ENCODE data around the gene ROBO1.
A peak's percentile ranks its signal among the peaks of the same experiment; 100 is the strongest.

ROBO1 gene

GRCh38 chr3:79761441-79761840 lies 6.4 kb downstream of the ROBO1 start:
- ATAC-seq (replicated peaks; ENCODE audit: extremely low read depth, poor library complexity, severe bottlenecking) (no peak), DNase-seq (ENCODE audit: low spot score in 2 of 2) (no peak)
- peaks cover 23% of the 10 kb centered on the region for H3K9me3 Mint-ChIP-seq
- H3K27ac Mint-ChIP-seq (ENCODE audit: low read depth), result no peak overlapping the region
- peaks cover 1% of the 10 kb centered on the region for H3K36me3 Mint-ChIP-seq (ENCODE audit: insufficient read depth)
- H3K4me1 Mint-ChIP-seq, result no peaks in the 10 kb centered on the region
- no peaks in the 10 kb centered on the region for H3K27me3 Mint-ChIP-seq
- no peak overlapping the region for H3K4me3 Mint-ChIP-seq

GRCh38 chr3:79751703-79752102 lies 16.1 kb downstream of the ROBO1 start:
- Mint-ChIP-seq H3K4me1 (no peaks in the 10 kb centered on the region), H3K36me3 (ENCODE audit: insufficient read depth) (no peaks in the 10 kb centered on the region), H3K4me3 (no peak overlapping the region), H3K9me3 (peaks cover 31% of the 10 kb centered on the region), H3K27ac (ENCODE audit: low read depth) (no peak overlapping the region), H3K27me3 (no peaks in the 10 kb centered on the region)
- DNase-seq (ENCODE audit: low spot score in 2 of 2), result no peak
- no peak for ATAC-seq (replicated peaks; ENCODE audit: extremely low read depth, poor library complexity, severe bottlenecking)

- no peaks in the 10 kb centered on the region for H3K36me3 Mint-ChIP-seq (ENCODE audit: insufficient read depth)
- no peak for DNase-seq (ENCODE audit: low spot score in 2 of 2)
- H3K4me1 Mint-ChIP-seq, result no peaks in the 10 kb centered on the region
- H3K27me3 Mint-ChIP-seq, result no peaks in the 10 kb centered on the region
- H3K4me3 Mint-ChIP-seq, result no peak overlapping the region
- H3K27ac Mint-ChIP-seq (ENCODE audit: low read depth), result no peak overlapping the region
- peaks cover 32% of the 10 kb centered on the region for H3K9me3 Mint-ChIP-seq
- ATAC-seq (replicated peaks; ENCODE audit: extremely low read depth, poor library complexity, severe bottlenecking), result no peak
Measured at GRCh38 chr3:79737530-79737929, 30.3 kb downstream of the ROBO1 start.

GRCh38 chr3:79729096-79729495 lies 38.7 kb downstream of the ROBO1 start:
- no peak overlapping the region for H3K27ac Mint-ChIP-seq (ENCODE audit: low read depth)
- DNase-seq (ENCODE audit: low spot score in 2 of 2) (no peak), ATAC-seq (replicated peaks; ENCODE audit: extremely low read depth, poor library complexity, severe bottlenecking) (no peak)
- no peaks in the 10 kb centered on the region for H3K27me3 Mint-ChIP-seq
- no peak overlapping the region for H3K4me3 Mint-ChIP-seq
- no peaks in the 10 kb centered on the region for H3K36me3 Mint-ChIP-seq (ENCODE audit: insufficient read depth)
- H3K9me3 Mint-ChIP-seq, result peaks cover 23% of the 10 kb centered on the region
- H3K4me1 Mint-ChIP-seq, result no peaks in the 10 kb centered on the region

GRCh38 chr3:79726786-79727185 lies 41.0 kb downstream of the ROBO1 start:
- H3K36me3 Mint-ChIP-seq (ENCODE audit: insufficient read depth), result no peaks in the 10 kb centered on the region
- no peak for DNase-seq (ENCODE audit: low spot score in 2 of 2)
- ATAC-seq (replicated peaks; ENCODE audit: extremely low read depth, poor library complexity, severe bottlenecking), result no peak
- no peak overlapping the region for H3K4me3 Mint-ChIP-seq
- peaks cover 10% of the 10 kb centered on the region for H3K9me3 Mint-ChIP-seq
- H3K27me3 Mint-ChIP-seq, result no peaks in the 10 kb centered on the region
- H3K27ac Mint-ChIP-seq (ENCODE audit: low read depth), result no peak overlapping the region
- H3K4me1 Mint-ChIP-seq, result no peaks in the 10 kb centered on the region

- H3K27ac Mint-ChIP-seq (ENCODE audit: low read depth), result no peak overlapping the region
- H3K9me3 Mint-ChIP-seq, result peaks cover 5% of the 10 kb centered on the region
- no peaks in the 10 kb centered on the region for H3K4me1 Mint-ChIP-seq
- H3K36me3 Mint-ChIP-seq (ENCODE audit: insufficient read depth), result no peaks in the 10 kb centered on the region
- no peak for ATAC-seq (replicated peaks; ENCODE audit: extremely low read depth, poor library complexity, severe bottlenecking)
- H3K4me3 Mint-ChIP-seq, result no peak overlapping the region
- H3K27me3 Mint-ChIP-seq, result no peaks in the 10 kb centered on the region
- no peak for DNase-seq (ENCODE audit: low spot score in 2 of 2)
Measured at GRCh38 chr3:79724206-79724605, 43.6 kb downstream of the ROBO1 start.

- Mint-ChIP-seq H3K27me3 (no peaks in the 10 kb centered on the region), H3K9me3 (peaks cover 17% of the 10 kb centered on the region), H3K4me1 (no peaks in the 10 kb centered on the region), H3K4me3 (no peak overlapping the region), H3K27ac (ENCODE audit: low read depth) (no peak overlapping the region), H3K36me3 (ENCODE audit: insufficient read depth) (no peaks in the 10 kb centered on the region)
- ATAC-seq (replicated peaks; ENCODE audit: extremely low read depth, poor library complexity, severe bottlenecking) (no peak), DNase-seq (ENCODE audit: low spot score in 2 of 2) (no peak)
Measured at GRCh38 chr3:79690072-79690471, 77.7 kb downstream of the ROBO1 start.

- H3K4me1 Mint-ChIP-seq, result no peaks in the 10 kb centered on the region
- H3K9me3 Mint-ChIP-seq, result peaks cover 22% of the 10 kb centered on the region
- no peak overlapping the region for H3K4me3 Mint-ChIP-seq
- ATAC-seq (replicated peaks; ENCODE audit: extremely low read depth, poor library complexity, severe bottlenecking) (no peak), DNase-seq (ENCODE audit: low spot score in 2 of 2) (no peak)
- no peaks in the 10 kb centered on the region for H3K27me3 Mint-ChIP-seq
- H3K27ac Mint-ChIP-seq (ENCODE audit: low read depth), result no peak overlapping the region
- no peaks in the 10 kb centered on the region for H3K36me3 Mint-ChIP-seq (ENCODE audit: insufficient read depth)
Measured at GRCh38 chr3:79685108-79685507, 82.7 kb downstream of the ROBO1 start.

- H3K4me3 Mint-ChIP-seq, result no peak overlapping the region
- H3K27ac Mint-ChIP-seq (ENCODE audit: low read depth), result no peak overlapping the region
- H3K36me3 Mint-ChIP-seq (ENCODE audit: insufficient read depth), result no peaks in the 10 kb centered on the region
- DNase-seq (ENCODE audit: low spot score in 2 of 2), result no peak
- no peaks in the 10 kb centered on the region for H3K4me1 Mint-ChIP-seq
- ATAC-seq (replicated peaks; ENCODE audit: extremely low read depth, poor library complexity, severe bottlenecking), result no peak
- H3K9me3 Mint-ChIP-seq, result peaks cover 22% of the 10 kb centered on the region
- H3K27me3 Mint-ChIP-seq, result no peaks in the 10 kb centered on the region
Measured at GRCh38 chr3:79684041-79684440, 83.8 kb downstream of the ROBO1 start.

- DNase-seq (ENCODE audit: low spot score in 2 of 2) (no peak), ATAC-seq (replicated peaks; ENCODE audit: extremely low read depth, poor library complexity, severe bottlenecking) (no peak)
- Mint-ChIP-seq H3K27ac (ENCODE audit: low read depth) (no peak overlapping the region), H3K4me3 (no peak overlapping the region), H3K9me3 (peaks cover 30% of the 10 kb centered on the region), H3K4me1 (no peaks in the 10 kb centered on the region), H3K27me3 (no peaks in the 10 kb centered on the region), H3K36me3 (ENCODE audit: insufficient read depth) (no peaks in the 10 kb centered on the region)
Measured at GRCh38 chr3:79672731-79673130, 95.1 kb downstream of the ROBO1 start.

- no peaks in the 10 kb centered on the region for H3K4me1 Mint-ChIP-seq
- no peak for ATAC-seq (replicated peaks; ENCODE audit: extremely low read depth, poor library complexity, severe bottlenecking)
- no peak overlapping the region for H3K4me3 Mint-ChIP-seq
Measured at GRCh38 chr3:79672075-79672474, 95.7 kb downstream of the ROBO1 start.

GRCh38 chr3:79670178-79670577 lies 97.6 kb downstream of the ROBO1 start:
- Mint-ChIP-seq H3K27ac (ENCODE audit: low read depth) (no peak overlapping the region), H3K9me3 (peaks cover 23% of the 10 kb centered on the region), H3K4me1 (no peaks in the 10 kb centered on the region), H3K27me3 (no peaks in the 10 kb centered on the region), H3K36me3 (ENCODE audit: insufficient read depth) (no peaks in the 10 kb centered on the region), H3K4me3 (no peak overlapping the region)
- DNase-seq (ENCODE audit: low spot score in 2 of 2) (no peak), ATAC-seq (replicated peaks; ENCODE audit: extremely low read depth, poor library complexity, severe bottlenecking) (no peak)

More at GRCh38 chr3:79672075-79672474, 95.7 kb downstream of the ROBO1 start:
- no peak for DNase-seq (ENCODE audit: low spot score in 2 of 2)
- no peak overlapping the region for H3K27ac Mint-ChIP-seq (ENCODE audit: low read depth)
- no peaks in the 10 kb centered on the region for H3K27me3 Mint-ChIP-seq
- H3K36me3 Mint-ChIP-seq (ENCODE audit: insufficient read depth), result no peaks in the 10 kb centered on the region
- peaks cover 30% of the 10 kb centered on the region for H3K9me3 Mint-ChIP-seq

GRCh38 chr3:79664455-79664854 lies 103.3 kb downstream of the ROBO1 start:
- H3K4me3 Mint-ChIP-seq, result no peak overlapping the region
- ATAC-seq (replicated peaks; ENCODE audit: extremely low read depth, poor library complexity, severe bottlenecking) (no peak), DNase-seq (ENCODE audit: low spot score in 2 of 2) (no peak)
- no peak overlapping the region for H3K27ac Mint-ChIP-seq (ENCODE audit: low read depth)
- no peaks in the 10 kb centered on the region for H3K36me3 Mint-ChIP-seq (ENCODE audit: insufficient read depth)
- no peaks in the 10 kb centered on the region for H3K27me3 Mint-ChIP-seq
- no peaks in the 10 kb centered on the region for H3K4me1 Mint-ChIP-seq
- peaks cover 35% of the 10 kb centered on the region for H3K9me3 Mint-ChIP-seq

- Mint-ChIP-seq H3K4me3 (no peak overlapping the region), H3K27me3 (no peaks in the 10 kb centered on the region), H3K9me3 (peaks cover 22% of the 10 kb centered on the region), H3K4me1 (no peaks in the 10 kb centered on the region), H3K36me3 (ENCODE audit: insufficient read depth) (no peaks in the 10 kb centered on the region), H3K27ac (ENCODE audit: low read depth) (peak overlapping the region; percentile 26)
- DNase-seq (ENCODE audit: low spot score in 2 of 2) (no peak), ATAC-seq (replicated peaks; ENCODE audit: extremely low read depth, poor library complexity, severe bottlenecking) (no peak)
Measured at GRCh38 chr3:79661896-79662295, 105.9 kb downstream of the ROBO1 start.
